NB4 (cell line): ENCODE measurements around the gene NR2C2AP.

Experiments
- DNase-seq: peaks from one replicate; pipeline ENCODE4 v3.0.0; 2010; ENCODE audit warnings: low read depth
- H3K4me3 ChIP-seq: one replicate; pipeline ENCODE4 v1.5.1; 2011; ENCODE audit warnings: mild to moderate bottlenecking, low read depth, low read length, moderate library complexity
- CTCF ChIP-seq: IDR thresholded peaks from one replicate; pipeline ENCODE4 v1.5.1; 2012; ENCODE audit warnings: low read depth, low read length
- MAX ChIP-seq: IDR thresholded peaks from 2 replicates; pipeline ENCODE4 v1.6.1; 2011; ENCODE audit warnings: low read depth, low read length
- MYC ChIP-seq: IDR thresholded peaks from 2 replicates; pipeline ENCODE4 v1.6.1; 2011; ENCODE audit warnings: low read depth, low read length
- POLR2A ChIP-seq: IDR thresholded peaks from 2 replicates; pipeline ENCODE4 v1.6.1; 2011; ENCODE audit warnings: mild to moderate bottlenecking; ENCODE audit not compliant: insufficient read length; ENCODE audit errors: extremely low read depth

NR2C2AP gene

GRCh38 chr19:19155495-19156219 is 47.6 kb downstream of the NR2C2AP start:
- no peak overlapping the region for H3K4me3 ChIP-seq
- no peak for DNase-seq
- TF ChIP-seq CTCF (no peak), POLR2A (no peak), MAX (no peak), MYC (no peak)

GRCh38 chr19:19154768-19155494 is 48.3 kb downstream of the NR2C2AP start:
- DNase-seq: no peak
- no peak overlapping the region for H3K4me3 ChIP-seq
- TF ChIP-seq CTCF (no peak), MYC (no peak), MAX (no peak), POLR2A (no peak)

DNA sequence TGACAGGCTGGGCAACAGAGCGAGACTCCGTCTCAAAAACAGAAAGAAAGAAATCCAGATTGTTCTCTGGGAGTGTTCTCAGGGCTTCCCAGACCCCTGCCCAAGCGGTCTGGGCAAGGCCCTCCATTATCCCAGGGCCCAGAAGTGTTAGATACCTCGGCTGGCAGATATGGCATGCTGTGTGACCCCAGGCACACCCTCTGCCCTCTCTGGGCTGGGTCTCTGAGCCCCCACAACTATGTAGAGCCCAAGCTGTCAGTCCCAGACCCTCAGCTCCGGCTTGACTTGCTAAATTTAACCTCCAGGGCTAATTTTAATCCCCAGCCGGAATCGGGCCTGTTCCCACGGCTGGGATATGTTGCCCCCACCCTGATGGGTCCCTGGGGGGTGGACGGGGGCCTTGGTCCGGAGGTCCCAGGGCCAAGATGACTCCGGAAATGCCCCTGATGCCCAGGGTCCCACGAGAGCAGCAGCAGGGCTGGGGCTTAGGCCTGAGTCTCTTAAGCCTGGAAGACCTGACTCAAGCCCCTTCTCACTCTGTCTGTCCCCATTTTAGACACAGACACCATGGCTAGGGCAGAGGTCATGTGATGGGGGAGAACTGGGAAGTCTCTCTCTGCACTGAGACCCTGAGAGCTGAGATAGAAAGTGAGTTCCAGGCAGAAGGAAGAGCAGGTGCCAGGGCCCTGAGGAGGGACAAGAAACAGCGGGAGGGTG is 50.4 kb downstream of the NR2C2AP start:
- TF ChIP-seq MYC (no peak), CTCF (no peak), POLR2A (no peak)
- no peak overlapping the region for H3K4me3 ChIP-seq

GRCh38 chr19:19151418-19151817 is 51.8 kb downstream of the NR2C2AP start:
- TF ChIP-seq MYC: no peak
- H3K4me3 ChIP-seq: no peak overlapping the region
- no peak for DNase-seq

More for the DNA sequence above, 50.4 kb downstream of the NR2C2AP start:
- no peak for DNase-seq
